Measurements from ENCODE around the gene MPHOSPH8.

GRCh38 chr13:19596960-19597361 lies 36.5 kb upstream of the MPHOSPH8 start:
- TF ChIP-seq POLR2AphosphoS5 (IDR thresholded peaks at IDR 0.05; ENCODE audit: low read depth, low read length) = peak; percentile 42; the same call in 1 of the 2 replicates
- no peak for TF ChIP-seq CTCF (IDR thresholded peaks at IDR 0.05)
- peak; percentile 99 for TF ChIP-seq TCF7L2 (IDR thresholded peaks at IDR 0.05; ENCODE audit: low read depth, low read length)
- TF ChIP-seq SIN3A (IDR thresholded peaks at IDR 0.05; ENCODE audit: borderline replicate concordance, insufficient read depth, low read depth, low read length) = no peak

Measured in Panc1 (cell line).